Measurements from ENCODE around the gene RBBP8. TPM values are rescaled to one million over a fixed set of nuclear protein-coding genes. Genes with fewer than 3 reads are reported as not detected.
"Not testable (repeated sequence)": the region's sequence is repeated elsewhere in the genome, so short reads cannot be mapped to it uniquely, and the experiment has no call there.

The RBBP8 gene
- total RNA-seq, 1 donor from 2014 or later: 44.0 TPM

DNA sequence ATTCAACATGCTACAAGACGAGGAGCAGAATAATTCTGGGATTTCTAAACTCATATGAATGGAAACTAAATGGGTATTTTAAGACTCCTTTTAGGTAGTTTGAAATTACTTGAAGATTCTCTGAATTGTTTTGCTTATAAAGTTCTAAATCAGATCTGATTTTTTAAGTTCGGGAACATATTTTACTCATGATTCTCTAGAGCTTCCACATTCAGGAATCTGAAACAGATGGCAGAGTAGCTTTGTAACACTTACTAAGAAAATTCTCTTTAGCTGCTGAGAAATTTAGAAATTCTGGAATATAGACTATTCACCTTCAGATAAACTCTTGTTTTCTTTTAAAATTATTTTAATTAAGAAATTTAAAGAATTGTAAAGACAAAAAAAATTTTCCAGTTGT, 13.7 kb downstream of the RBBP8 start:
- TF ChIP-seq, protein P1, sequence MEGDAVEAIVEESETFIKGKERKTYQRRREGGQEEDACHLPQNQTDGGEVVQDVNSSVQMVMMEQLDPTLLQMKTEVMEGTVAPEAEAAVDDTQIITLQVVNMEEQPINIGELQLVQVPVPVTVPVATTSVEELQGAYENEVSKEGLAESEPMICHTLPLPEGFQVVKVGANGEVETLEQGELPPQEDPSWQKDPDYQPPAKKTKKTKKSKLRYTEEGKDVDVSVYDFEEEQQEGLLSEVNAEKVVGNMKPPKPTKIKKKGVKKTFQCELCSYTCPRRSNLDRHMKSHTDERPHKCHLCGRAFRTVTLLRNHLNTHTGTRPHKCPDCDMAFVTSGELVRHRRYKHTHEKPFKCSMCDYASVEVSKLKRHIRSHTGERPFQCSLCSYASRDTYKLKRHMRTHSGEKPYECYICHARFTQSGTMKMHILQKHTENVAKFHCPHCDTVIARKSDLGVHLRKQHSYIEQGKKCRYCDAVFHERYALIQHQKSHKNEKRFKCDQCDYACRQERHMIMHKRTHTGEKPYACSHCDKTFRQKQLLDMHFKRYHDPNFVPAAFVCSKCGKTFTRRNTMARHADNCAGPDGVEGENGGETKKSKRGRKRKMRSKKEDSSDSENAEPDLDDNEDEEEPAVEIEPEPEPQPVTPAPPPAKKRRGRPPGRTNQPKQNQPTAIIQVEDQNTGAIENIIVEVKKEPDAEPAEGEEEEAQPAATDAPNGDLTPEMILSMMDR (IDR thresholded peaks at IDR 0.05; ENCODE audit: insufficient read depth, low read length, poor library complexity, severe bottlenecking): no peak
- Histone ChIP-seq H3K27me3 (ENCODE audit: control insufficient read depth, insufficient read depth, low read length) (no peaks in the 10 kb centered on the region), H3K4me3 (ENCODE audit: low read depth, low read length) (no peak overlapping the region), H3K36me3 (ENCODE audit: control insufficient read depth, insufficient read depth, low read length) (no peaks in the 10 kb centered on the region)
- DNase-seq (ENCODE audit: low read depth): no peak

DNA sequence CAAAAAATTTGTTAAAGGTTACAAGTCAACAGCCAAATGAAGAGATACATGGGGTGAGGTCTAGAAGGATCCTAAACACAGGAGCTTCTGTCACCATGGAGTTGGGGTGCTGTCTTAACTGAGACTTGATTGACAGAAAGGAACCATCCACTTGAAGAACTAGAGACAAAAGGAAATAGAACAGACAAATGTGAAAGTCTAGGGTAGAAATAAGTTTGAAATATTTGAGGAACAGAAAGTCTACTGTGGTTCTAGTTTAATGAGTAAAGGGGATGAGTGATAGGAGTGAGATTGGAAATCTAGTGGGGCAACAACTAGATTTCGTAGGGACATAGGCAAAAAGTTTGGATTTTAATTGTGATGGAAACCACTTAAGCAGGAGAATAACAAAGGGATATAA, 18.7 kb downstream of the RBBP8 start:
- TF ChIP-seq, protein P1 (IDR thresholded peaks at IDR 0.05; ENCODE audit: insufficient read depth, low read length, poor library complexity, severe bottlenecking): no peak
- H3K27me3 ChIP-seq (ENCODE audit: control insufficient read depth, insufficient read depth, low read length): no peaks in the 10 kb centered on the region
- H3K4me3 ChIP-seq (ENCODE audit: low read depth, low read length): no peak overlapping the region
- no peak for DNase-seq (ENCODE audit: low read depth)
- H3K36me3 ChIP-seq (ENCODE audit: control insufficient read depth, insufficient read depth, low read length): peaks cover 2% of the 10 kb centered on the region

DNA sequence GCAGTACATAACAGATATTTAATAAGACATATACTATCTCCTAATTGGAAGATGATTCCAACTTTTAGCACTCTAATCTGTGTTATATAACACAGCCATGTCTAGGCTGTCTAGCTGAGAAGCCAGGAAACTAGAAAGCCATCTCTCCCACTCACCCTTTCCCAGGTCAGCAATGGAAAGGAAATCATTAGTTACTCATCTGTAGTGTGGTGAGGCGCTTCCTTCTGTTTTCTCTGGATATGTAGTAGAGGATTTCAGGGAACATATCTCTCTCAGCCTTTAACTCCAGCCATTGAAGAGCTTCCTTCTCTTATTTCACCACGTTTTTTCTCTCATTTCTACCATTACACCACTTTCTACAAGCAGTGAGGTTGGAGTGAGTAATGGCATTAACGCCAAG, 19.4 kb downstream of the RBBP8 start:
- no peak overlapping the region for H3K4me3 ChIP-seq (ENCODE audit: low read depth, low read length)
- peaks cover 2% of the 10 kb centered on the region for H3K36me3 ChIP-seq (ENCODE audit: control insufficient read depth, insufficient read depth, low read length)
- no peaks in the 10 kb centered on the region for H3K27me3 ChIP-seq (ENCODE audit: control insufficient read depth, insufficient read depth, low read length)
- DNase-seq (ENCODE audit: low read depth): no peak
- TF ChIP-seq, protein P1 (IDR thresholded peaks at IDR 0.05; ENCODE audit: insufficient read depth, low read length, poor library complexity, severe bottlenecking): no peak

DNA sequence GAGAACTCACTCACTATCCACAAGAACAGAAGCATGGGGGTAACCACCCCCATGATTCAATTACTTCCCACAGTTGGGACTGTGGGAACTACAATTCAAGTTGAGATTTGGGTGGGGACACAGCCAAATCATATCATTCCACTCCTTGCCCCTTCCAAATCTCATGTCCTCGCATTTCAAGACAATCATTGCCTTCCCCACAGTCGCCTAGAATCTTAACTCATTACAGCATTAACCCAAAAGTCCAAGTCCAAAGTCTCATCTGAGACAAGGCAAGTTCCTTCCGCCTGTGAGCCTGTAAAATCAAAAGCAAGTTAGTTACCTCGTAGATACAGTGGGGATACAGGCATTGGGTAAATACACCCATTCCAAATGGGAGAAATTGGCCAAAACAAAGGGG, 20.9 kb downstream of the RBBP8 start:
- not testable (repeated sequence) for H3K36me3 ChIP-seq (ENCODE audit: control insufficient read depth, insufficient read depth, low read length); H3K4me3 ChIP-seq (ENCODE audit: low read depth, low read length); H3K27me3 ChIP-seq (ENCODE audit: control insufficient read depth, insufficient read depth, low read length); DNase-seq (ENCODE audit: low read depth)

DNA sequence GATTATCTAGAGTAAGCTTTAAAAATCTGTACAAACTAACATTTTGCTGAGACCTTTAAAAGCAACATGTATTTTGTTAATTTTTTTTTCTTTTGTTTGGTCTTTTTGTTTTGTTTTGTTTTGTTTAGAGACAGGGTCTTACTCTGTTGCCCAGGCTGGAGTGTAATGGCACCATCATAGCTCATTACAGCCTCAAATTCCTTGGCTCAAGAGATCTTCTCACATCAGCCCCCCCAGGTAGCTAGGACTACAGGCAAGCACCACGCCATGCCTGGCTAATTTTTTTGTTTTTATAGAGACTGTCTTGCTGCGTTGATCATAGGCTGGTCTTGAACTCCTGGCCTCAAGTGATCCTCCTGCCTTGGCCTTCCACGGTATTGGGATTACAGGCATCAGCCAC, 23.1 kb downstream of the RBBP8 start:
- no peak for DNase-seq (ENCODE audit: low read depth)
- Histone ChIP-seq H3K27me3 (ENCODE audit: control insufficient read depth, insufficient read depth, low read length) (no peaks in the 10 kb centered on the region), H3K4me3 (ENCODE audit: low read depth, low read length) (no peak overlapping the region), H3K36me3 (ENCODE audit: control insufficient read depth, insufficient read depth, low read length) (peaks cover 2% of the 10 kb centered on the region)
- TF ChIP-seq, protein P1 (IDR thresholded peaks at IDR 0.05; ENCODE audit: insufficient read depth, low read length, poor library complexity, severe bottlenecking): no peak

DNA sequence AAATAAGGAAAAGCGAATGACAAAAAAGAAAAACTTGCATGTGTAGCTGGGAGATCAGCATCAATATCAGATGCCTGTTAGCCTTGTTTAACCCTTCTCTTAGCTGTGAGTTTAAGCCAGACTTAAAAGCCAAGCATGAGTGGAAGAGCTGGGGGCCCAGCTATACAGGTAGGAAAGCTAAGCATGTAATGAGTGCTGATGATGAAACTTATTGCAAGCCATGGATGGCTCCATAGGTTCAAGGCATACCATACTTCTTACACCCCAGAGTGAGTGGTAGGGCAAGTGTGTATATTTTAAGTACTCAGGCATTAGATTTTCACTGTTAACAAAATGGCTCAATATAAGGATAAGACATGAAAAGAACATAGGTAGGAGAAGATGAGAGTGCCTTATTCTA, 28.0 kb downstream of the RBBP8 start:
- Histone ChIP-seq H3K36me3 (ENCODE audit: control insufficient read depth, insufficient read depth, low read length) (no peaks in the 10 kb centered on the region), H3K27me3 (ENCODE audit: control insufficient read depth, insufficient read depth, low read length) (no peaks in the 10 kb centered on the region), H3K4me3 (ENCODE audit: low read depth, low read length) (no peak overlapping the region)
- TF ChIP-seq, protein P1 (IDR thresholded peaks at IDR 0.05; ENCODE audit: insufficient read depth, low read length, poor library complexity, severe bottlenecking): no peak
- no peak for DNase-seq (ENCODE audit: low read depth)

Measured in kidney epithelial cell (primary cell).